ENCODE data around the gene SLC4A2. TPM values are rescaled to one million over a fixed set of nuclear protein-coding genes. Genes with fewer than 3 reads are reported as not detected.

Gene SLC4A2
- polyA plus RNA-seq, 3 donors, result 21.6 to 132 (median 23.8) TPM

DNA sequence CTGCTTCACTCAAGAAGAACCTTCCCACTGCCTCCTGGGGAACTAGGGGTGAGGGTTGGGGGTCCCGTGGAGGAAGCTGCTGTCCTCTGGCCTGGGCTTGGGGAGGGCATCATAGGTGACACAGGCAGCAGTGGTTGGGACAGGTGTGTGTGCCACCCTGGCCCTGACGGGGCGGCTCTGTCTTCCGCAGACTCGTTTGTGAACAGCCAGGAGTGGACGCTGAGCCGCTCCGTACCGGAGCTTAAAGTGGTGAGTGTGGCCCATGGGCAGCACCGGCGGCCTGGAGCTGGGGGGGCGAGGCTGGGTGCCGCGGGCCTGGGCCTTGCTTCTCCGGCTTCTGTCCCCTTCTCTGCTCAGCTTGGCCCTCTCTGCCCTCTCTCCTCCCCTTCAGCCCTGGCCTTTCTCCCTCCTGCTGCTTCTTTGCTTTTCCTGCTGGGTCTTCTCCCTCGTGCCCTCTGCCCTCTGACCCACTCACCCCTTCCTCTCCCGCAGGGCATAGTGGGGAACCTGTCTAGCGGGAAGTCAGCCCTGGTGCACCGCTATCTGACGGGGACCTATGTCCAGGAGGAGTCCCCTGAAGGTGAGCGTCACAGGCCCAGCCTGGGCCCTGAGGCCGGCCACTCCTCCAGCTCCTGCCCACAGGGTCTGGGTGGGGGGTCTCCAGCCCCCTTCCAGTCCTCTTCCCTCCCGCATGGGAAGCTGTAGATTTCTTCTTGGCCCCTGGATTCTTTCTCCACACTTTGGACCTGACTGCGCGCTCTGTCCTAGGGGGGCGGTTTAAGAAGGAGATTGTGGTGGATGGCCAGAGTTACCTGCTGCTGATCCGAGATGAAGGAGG is 57.4 kb downstream of the SLC4A2 start:
- Histone ChIP-seq H3K27me3 (ENCODE audit: control insufficient read depth in 2 of 2, insufficient read depth in 2 of 2, low read length in 2 of 2) (peaks cover 2 to 21% of the 10 kb centered on the region in 2 donors), H4K20me1 (ENCODE audit: insufficient read depth, low read length) (peaks cover 92% of the 10 kb centered on the region), H3K4me1 (ENCODE audit: control insufficient read depth in 1 of 2, insufficient read depth in 2 of 2, low read length in 2 of 2) (peaks cover 3 to 7% of the 10 kb centered on the region in 2 donors), H3K4me2 (replicated peaks; ENCODE audit: extremely low read depth, low read length, poor library complexity, severe bottlenecking) (no peak overlapping the region), H3K4me3 (replicated peaks in 1 of 3; ENCODE audit: low read depth in 2 of 3, low read length in 3 of 3) (no peak overlapping the region), H2AFZ (ENCODE audit: insufficient read depth, low read depth, low read length, poor library complexity, severe bottlenecking) (no peak overlapping the region), H3K27ac (ENCODE audit: low read depth in 1 of 2, low read length in 2 of 2) (no peak overlapping the region), H3K36me3 (replicated peaks in 1 of 2; ENCODE audit: control insufficient read depth in 1 of 2, insufficient read depth in 2 of 2, low read length in 2 of 2) (peaks cover 33 to 60% of the 10 kb centered on the region in 2 donors), H3K9me3 (replicated peaks in 1 of 2; ENCODE audit: control insufficient read depth in 1 of 2, insufficient read depth in 1 of 2, low read length in 2 of 2) (no peaks in the 10 kb centered on the region), H3K79me2 (ENCODE audit: insufficient read depth, low read length) (peaks cover 6% of the 10 kb centered on the region), H3K9ac (ENCODE audit: insufficient read depth, low read length, poor library complexity, severe bottlenecking) (no peak overlapping the region)
- peaks cover 22 to 31% (median 24%) of the 10 kb centered on the region in 3 donors for H3K27me3 Mint-ChIP-seq (ENCODE audit: low read depth in 3 of 3)
- H3K4me1 Mint-ChIP-seq, result peaks cover 3% of the 10 kb centered on the region
- H3K4me3 Mint-ChIP-seq, result no peak overlapping the region
- peaks cover 0 to 4% (median 2%) of the 10 kb centered on the region in 7 donors for H3K9me3 Mint-ChIP-seq
- H3K36me3 Mint-ChIP-seq, result peaks cover 60 to 74% of the 10 kb centered on the region in 2 donors
- TF ChIP-seq, protein P1, sequence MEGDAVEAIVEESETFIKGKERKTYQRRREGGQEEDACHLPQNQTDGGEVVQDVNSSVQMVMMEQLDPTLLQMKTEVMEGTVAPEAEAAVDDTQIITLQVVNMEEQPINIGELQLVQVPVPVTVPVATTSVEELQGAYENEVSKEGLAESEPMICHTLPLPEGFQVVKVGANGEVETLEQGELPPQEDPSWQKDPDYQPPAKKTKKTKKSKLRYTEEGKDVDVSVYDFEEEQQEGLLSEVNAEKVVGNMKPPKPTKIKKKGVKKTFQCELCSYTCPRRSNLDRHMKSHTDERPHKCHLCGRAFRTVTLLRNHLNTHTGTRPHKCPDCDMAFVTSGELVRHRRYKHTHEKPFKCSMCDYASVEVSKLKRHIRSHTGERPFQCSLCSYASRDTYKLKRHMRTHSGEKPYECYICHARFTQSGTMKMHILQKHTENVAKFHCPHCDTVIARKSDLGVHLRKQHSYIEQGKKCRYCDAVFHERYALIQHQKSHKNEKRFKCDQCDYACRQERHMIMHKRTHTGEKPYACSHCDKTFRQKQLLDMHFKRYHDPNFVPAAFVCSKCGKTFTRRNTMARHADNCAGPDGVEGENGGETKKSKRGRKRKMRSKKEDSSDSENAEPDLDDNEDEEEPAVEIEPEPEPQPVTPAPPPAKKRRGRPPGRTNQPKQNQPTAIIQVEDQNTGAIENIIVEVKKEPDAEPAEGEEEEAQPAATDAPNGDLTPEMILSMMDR (IDR thresholded peaks at IDR 0.05), result no peak
- DNase-seq, result no peak
- WGBS (ENCODE audit: insufficient coverage), result 94% methylated on average over 14 of the region's 27 CpGs
- intact Hi-C loops (cut with micrococcal nuclease), result loop anchor here in 1 of 2 donors (10.0 kb wide), 1 partner anchor 222 kb away; no protein-coding TSS in a partner anchor
- H3K27ac Mint-ChIP-seq, result no peak overlapping the region

DNA sequence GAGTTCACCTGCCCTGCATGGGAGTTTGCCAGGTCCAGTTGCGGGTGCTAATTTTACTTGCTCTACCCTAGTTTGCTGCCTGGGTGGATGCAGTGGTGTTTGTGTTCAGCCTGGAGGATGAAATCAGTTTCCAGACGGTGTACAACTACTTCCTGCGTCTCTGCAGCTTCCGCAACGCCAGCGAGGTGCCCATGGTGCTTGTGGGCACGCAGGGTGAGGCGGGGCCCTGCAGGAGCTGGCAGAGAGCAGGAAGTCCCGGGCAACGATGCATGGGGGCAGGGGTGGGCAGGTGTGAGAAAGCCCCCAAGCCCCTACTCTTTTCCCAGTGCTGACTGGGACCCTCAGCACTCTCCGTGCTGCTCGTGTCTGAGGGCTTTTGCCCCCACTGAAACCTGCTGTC is 58.2 kb downstream of the SLC4A2 start:
- intact Hi-C loops (cut with micrococcal nuclease), result loop anchor here in 1 of 2 donors (10.0 kb wide), 1 partner anchor 223 kb away; no protein-coding TSS in a partner anchor
- Histone ChIP-seq H3K9me3 (replicated peaks in 1 of 2; ENCODE audit: control insufficient read depth in 1 of 2, insufficient read depth in 1 of 2, low read length in 2 of 2) (no peaks in the 10 kb centered on the region), H3K9ac (ENCODE audit: insufficient read depth, low read length, poor library complexity, severe bottlenecking) (no peak overlapping the region), H3K4me2 (replicated peaks; ENCODE audit: extremely low read depth, low read length, poor library complexity, severe bottlenecking) (no peak overlapping the region), H3K36me3 (replicated peaks in 1 of 2; ENCODE audit: control insufficient read depth in 1 of 2, insufficient read depth in 2 of 2, low read length in 2 of 2) (peaks cover 38 to 67% of the 10 kb centered on the region in 2 donors), H2AFZ (ENCODE audit: insufficient read depth, low read depth, low read length, poor library complexity, severe bottlenecking) (no peak overlapping the region), H3K27ac (ENCODE audit: low read depth in 1 of 2, low read length in 2 of 2) (no peak overlapping the region), H3K4me3 (replicated peaks in 1 of 3; ENCODE audit: low read depth in 2 of 3, low read length in 3 of 3) (no peak overlapping the region), H3K4me1 (ENCODE audit: control insufficient read depth in 1 of 2, insufficient read depth in 2 of 2, low read length in 2 of 2) (peaks cover 3 to 7% of the 10 kb centered on the region in 2 donors), H4K20me1 (ENCODE audit: insufficient read depth, low read length) (peaks cover 87% of the 10 kb centered on the region), H3K27me3 (ENCODE audit: control insufficient read depth in 2 of 2, insufficient read depth in 2 of 2, low read length in 2 of 2) (peaks cover 2 to 21% of the 10 kb centered on the region in 2 donors), H3K79me2 (ENCODE audit: insufficient read depth, low read length) (peaks cover 3% of the 10 kb centered on the region)
- H3K4me3 Mint-ChIP-seq, result no peak overlapping the region
- H3K27me3 Mint-ChIP-seq (ENCODE audit: low read depth in 3 of 3), result peaks cover 21 to 27% (median 21%) of the 10 kb centered on the region in 3 donors
- H3K27ac Mint-ChIP-seq, result no peak overlapping the region
- TF ChIP-seq, protein P1 (IDR thresholded peaks at IDR 0.05), result no peak
- H3K4me1 Mint-ChIP-seq, result peaks cover 3% of the 10 kb centered on the region
- DNase-seq, result no peak
- H3K9me3 Mint-ChIP-seq, result peaks cover 0 to 4% (median 2%) of the 10 kb centered on the region in 7 donors
- peaks cover 61 to 67% of the 10 kb centered on the region in 2 donors for H3K36me3 Mint-ChIP-seq
- 66% methylated on average over 8 of the region's 12 CpGs for WGBS (ENCODE audit: insufficient coverage)

All from CD14-positive monocyte (primary cell).